Panc1 (cell line): ENCODE results near the gene TMPRSS3. TPM values are rescaled to one million over a fixed set of nuclear protein-coding genes. Genes with fewer than 3 reads are reported as not detected.

ENCODE experiments used
- ATAC-seq: fragments of 200-7000 bp; cut with Tn5 transposase; 2 replicates; pipeline ENCODE4 v1.9.1; 2020; ENCODE audit warnings: mild to moderate bottlenecking, moderate library complexity
- BruUV-seq: library from RNA; stranded (reverse); fragments of 400-500 nt; replicated peaks from 2 replicates; lab custom pipeline; 2021; lab: Mats Ljungman, UMichigan
- CTCF ChIA-PET: fragments of 300-600 bp; sonication (Branson Sonifier 250); formaldehyde crosslinking; loops from one replicate; lab custom pipeline; 2022; ENCODE audit warnings: antibody characterized with exemption; lab: Charles Lee
- POLR2A ChIA-PET: fragments of 300-600 bp; sonication (Branson Sonifier 250); formaldehyde crosslinking; loops from one replicate; lab custom pipeline; 2022; ENCODE audit warnings: antibody characterized with exemption; lab: Charles Lee
- DNase-seq: peaks from one replicate; pipeline ENCODE4 v3.0.0-alpha.2; 2010; ENCODE audit warnings: low read depth, low spot score
- H3K27ac ChIP-seq: 2 replicates; pipeline ENCODE4 v1.5.1; 2011; ENCODE audit warnings: mild to moderate bottlenecking, low read length, inconsistent platforms
- H3K27me3 ChIP-seq: fragments of 200-500 bp; sonication (Bioruptor generic); 2 replicates; pipeline ENCODE4 v1.6.0; 2014; ENCODE audit warnings: low read length, inconsistent platforms; ENCODE audit not compliant: control insufficient read depth, insufficient read depth
- H3K36me3 ChIP-seq: fragments of 200-500 bp; sonication (Bioruptor generic); 2 replicates; pipeline ENCODE4 v1.5.1; 2014; ENCODE audit warnings: inconsistent platforms, mild to moderate bottlenecking, low read length, moderate library complexity; ENCODE audit not compliant: control insufficient read depth, insufficient read depth
- H3K4me1 ChIP-seq: 2 replicates; pipeline ENCODE4 v1.5.1; 2011; ENCODE audit warnings: inconsistent platforms, mild to moderate bottlenecking, low read length, moderate library complexity; ENCODE audit not compliant: control insufficient read depth, insufficient read depth
- H3K4me3 ChIP-seq, 2 experiments: 2 replicates each; pipeline ENCODE4 v1.5.1; 2011 to 2012; ENCODE audit warnings: low read depth in 2 of 2, low read length in 2 of 2, mild to moderate bottlenecking in 2 of 2, inconsistent platforms in 1 of 2, moderate library complexity in 1 of 2
- H3K9me3 ChIP-seq: fragments of 200-500 bp; sonication (Bioruptor generic); 2 replicates; pipeline ENCODE4 v1.5.1; 2014; ENCODE audit warnings: low read depth, mild to moderate bottlenecking, inconsistent platforms, low read length, moderate library complexity; ENCODE audit not compliant: control insufficient read depth, insufficient read depth
- POLR2AphosphoS5 ChIP-seq: IDR thresholded peaks from 2 replicates; pipeline ENCODE4 v1.6.1; 2012; ENCODE audit warnings: mild to moderate bottlenecking, low read depth, low read length, moderate library complexity
- SIN3A ChIP-seq: IDR thresholded peaks from 2 replicates; pipeline ENCODE4 v1.6.1; 2012; ENCODE audit warnings: low read depth, mild to moderate bottlenecking, low read length, moderate library complexity, borderline replicate concordance; ENCODE audit not compliant: insufficient read depth
- TCF7L2 ChIP-seq: IDR thresholded peaks from 2 replicates; pipeline ENCODE4 v1.6.1; 2011; ENCODE audit warnings: mild to moderate bottlenecking, low read depth, low read length, inconsistent platforms
- in situ Hi-C: cut with HindIII; loops from 2 replicates; pipeline ENCODE4 v1.10.0; 2016; ENCODE audit warnings: low sequenced_read_pairs, low pct_unique_long_range_greater_than_20kb
- intact Hi-C: fragments of 100-400 bp; cut with micrococcal nuclease; formaldehyde crosslinking; loops from one replicate; pipeline ENCODE4 v1.10.0; 2022; ENCODE audit not compliant: unreplicated experiment
- total RNA-seq: library from RNA; stranded (reverse); gene quantifications from one replicate; pipeline ENCODE4 v1.2.1, GENCODE V29; 2021; ENCODE audit not compliant: unreplicated experiment
- TF ChIP-seq, protein P1 (sequence below), 2 experiments: IDR thresholded peaks; 2 replicates each; pipeline ENCODE4 v1.6.1; 2011 to 2012; ENCODE audit warnings: low read depth in 2 of 2, control low read depth in 1 of 2, low read length in 1 of 2, mild to moderate bottlenecking in 1 of 2, moderate library complexity in 1 of 2; ENCODE audit not compliant: insufficient read depth in 1 of 2
- TF ChIP-seq, protein P2 (sequence below): fragments of 450-650 bp; IDR thresholded peaks from 2 replicates; pipeline ENCODE4 v1.5.1; 2017; ENCODE audit warnings: mild to moderate bottlenecking

The TMPRSS3 gene
- total RNA-seq, 1 experiment from 2014 or later = not detected

DNA sequence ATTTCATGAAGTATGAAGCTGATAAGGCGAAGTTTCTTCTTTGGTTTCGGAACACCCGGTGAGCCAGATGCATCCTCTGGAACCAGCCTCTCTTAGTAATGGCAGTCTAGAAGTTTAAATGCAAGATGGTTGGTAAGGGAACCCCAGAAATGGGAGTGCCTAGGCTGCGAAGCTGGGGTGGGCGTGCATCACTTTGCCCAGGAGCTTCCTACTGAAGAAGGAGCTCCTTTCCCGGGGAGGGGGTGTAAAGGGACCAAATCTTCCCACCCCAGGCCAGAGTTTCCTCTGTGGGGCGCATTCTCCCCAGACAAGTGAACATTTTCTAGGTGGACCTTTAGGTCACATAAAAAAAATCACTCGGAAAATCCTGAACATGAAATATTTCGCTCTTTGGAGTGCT is 49.4 kb downstream of the TMPRSS3 start:
- H3K27ac ChIP-seq = no peak overlapping the region
- H3K4me1 ChIP-seq = no peaks in the 10 kb centered on the region; the same call in 1 of the 2 replicates
- no TSS peak for BruUV-seq
- H3K9me3 ChIP-seq = no peaks in the 10 kb centered on the region
- TF ChIP-seq, protein P1, sequence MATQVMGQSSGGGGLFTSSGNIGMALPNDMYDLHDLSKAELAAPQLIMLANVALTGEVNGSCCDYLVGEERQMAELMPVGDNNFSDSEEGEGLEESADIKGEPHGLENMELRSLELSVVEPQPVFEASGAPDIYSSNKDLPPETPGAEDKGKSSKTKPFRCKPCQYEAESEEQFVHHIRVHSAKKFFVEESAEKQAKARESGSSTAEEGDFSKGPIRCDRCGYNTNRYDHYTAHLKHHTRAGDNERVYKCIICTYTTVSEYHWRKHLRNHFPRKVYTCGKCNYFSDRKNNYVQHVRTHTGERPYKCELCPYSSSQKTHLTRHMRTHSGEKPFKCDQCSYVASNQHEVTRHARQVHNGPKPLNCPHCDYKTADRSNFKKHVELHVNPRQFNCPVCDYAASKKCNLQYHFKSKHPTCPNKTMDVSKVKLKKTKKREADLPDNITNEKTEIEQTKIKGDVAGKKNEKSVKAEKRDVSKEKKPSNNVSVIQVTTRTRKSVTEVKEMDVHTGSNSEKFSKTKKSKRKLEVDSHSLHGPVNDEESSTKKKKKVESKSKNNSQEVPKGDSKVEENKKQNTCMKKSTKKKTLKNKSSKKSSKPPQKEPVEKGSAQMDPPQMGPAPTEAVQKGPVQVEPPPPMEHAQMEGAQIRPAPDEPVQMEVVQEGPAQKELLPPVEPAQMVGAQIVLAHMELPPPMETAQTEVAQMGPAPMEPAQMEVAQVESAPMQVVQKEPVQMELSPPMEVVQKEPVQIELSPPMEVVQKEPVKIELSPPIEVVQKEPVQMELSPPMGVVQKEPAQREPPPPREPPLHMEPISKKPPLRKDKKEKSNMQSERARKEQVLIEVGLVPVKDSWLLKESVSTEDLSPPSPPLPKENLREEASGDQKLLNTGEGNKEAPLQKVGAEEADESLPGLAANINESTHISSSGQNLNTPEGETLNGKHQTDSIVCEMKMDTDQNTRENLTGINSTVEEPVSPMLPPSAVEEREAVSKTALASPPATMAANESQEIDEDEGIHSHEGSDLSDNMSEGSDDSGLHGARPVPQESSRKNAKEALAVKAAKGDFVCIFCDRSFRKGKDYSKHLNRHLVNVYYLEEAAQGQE (IDR thresholded peaks at IDR 0.05; ENCODE audit: insufficient read depth in 1 of 2, low read depth in 2 of 2, low read length in 1 of 2) = no peak
- TF ChIP-seq TCF7L2 (no peak), POLR2AphosphoS5 (no peak), SIN3A (no peak)
- TF ChIP-seq, protein P2, sequence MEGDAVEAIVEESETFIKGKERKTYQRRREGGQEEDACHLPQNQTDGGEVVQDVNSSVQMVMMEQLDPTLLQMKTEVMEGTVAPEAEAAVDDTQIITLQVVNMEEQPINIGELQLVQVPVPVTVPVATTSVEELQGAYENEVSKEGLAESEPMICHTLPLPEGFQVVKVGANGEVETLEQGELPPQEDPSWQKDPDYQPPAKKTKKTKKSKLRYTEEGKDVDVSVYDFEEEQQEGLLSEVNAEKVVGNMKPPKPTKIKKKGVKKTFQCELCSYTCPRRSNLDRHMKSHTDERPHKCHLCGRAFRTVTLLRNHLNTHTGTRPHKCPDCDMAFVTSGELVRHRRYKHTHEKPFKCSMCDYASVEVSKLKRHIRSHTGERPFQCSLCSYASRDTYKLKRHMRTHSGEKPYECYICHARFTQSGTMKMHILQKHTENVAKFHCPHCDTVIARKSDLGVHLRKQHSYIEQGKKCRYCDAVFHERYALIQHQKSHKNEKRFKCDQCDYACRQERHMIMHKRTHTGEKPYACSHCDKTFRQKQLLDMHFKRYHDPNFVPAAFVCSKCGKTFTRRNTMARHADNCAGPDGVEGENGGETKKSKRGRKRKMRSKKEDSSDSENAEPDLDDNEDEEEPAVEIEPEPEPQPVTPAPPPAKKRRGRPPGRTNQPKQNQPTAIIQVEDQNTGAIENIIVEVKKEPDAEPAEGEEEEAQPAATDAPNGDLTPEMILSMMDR = no peak
- ATAC-seq = no peak
- CTCF ChIA-PET = no interaction called here
- in situ Hi-C loops (no loop called here), intact Hi-C loops (no loop called here)
- no peaks in the 10 kb centered on the region for H3K27me3 ChIP-seq
- H3K4me3 ChIP-seq = no peak overlapping the region
- POLR2A ChIA-PET = no interaction called here
- no peak for DNase-seq
- H3K36me3 ChIP-seq = no peaks in the 10 kb centered on the region

DNA sequence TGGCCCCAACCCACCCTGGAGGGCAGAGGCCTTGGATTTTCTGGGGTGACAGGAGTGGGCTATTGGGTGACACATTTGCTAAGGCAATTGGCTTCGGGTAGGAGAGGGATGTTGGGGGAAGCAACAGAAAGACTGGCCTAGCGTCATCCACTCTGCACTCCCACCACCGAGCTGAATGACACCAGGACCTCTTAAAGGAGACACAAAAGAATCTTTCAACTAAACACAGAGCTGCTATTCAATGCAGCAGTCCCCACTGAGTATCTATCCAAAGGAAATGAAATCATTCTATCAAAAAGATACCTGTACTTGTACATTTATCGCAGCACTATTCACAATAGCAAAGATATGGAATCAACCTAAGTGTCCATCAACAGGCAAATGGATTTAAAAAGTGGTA is 51.2 kb downstream of the TMPRSS3 start:
- TF ChIP-seq SIN3A = no peak
- no peak for TF ChIP-seq POLR2AphosphoS5
- TF ChIP-seq TCF7L2 = no peak
- TF ChIP-seq, protein P1 (IDR thresholded peaks at IDR 0.05; ENCODE audit: insufficient read depth in 1 of 2, low read depth in 2 of 2, low read length in 1 of 2) = no peak
- TF ChIP-seq, protein P2 = no peak
- in situ Hi-C loops = no loop called here
- no peaks in the 10 kb centered on the region for H3K9me3 ChIP-seq
- intact Hi-C loops = no loop called here
- no peak for DNase-seq
- H3K27ac ChIP-seq = no peak overlapping the region
- CTCF ChIA-PET = no interaction called here
- H3K27me3 ChIP-seq = no peaks in the 10 kb centered on the region
- no peaks in the 10 kb centered on the region for H3K36me3 ChIP-seq
- no peak overlapping the region for H3K4me3 ChIP-seq
- no peak for ATAC-seq
- H3K4me1 ChIP-seq = no peaks in the 10 kb centered on the region
- no TSS peak for BruUV-seq
- POLR2A ChIA-PET = no interaction called here
